Adipocyte (in vitro differentiated cells): ENCODE measurements around the gene ART4.
A peak's percentile ranks its signal among the peaks of the same experiment; 100 is the strongest.

Source experiments
- DNase-seq: peaks from one replicate; pipeline ENCODE4 v3.0.0-alpha.2; 2015; ENCODE audit warnings: low read depth
- H3K27me3 ChIP-seq: replicated peaks from 2 replicates; pipeline ENCODE4 v1.7.0; 2013; ENCODE audit warnings: mild to moderate bottlenecking, low read length, moderate library complexity; ENCODE audit not compliant: control insufficient read depth, insufficient read depth
- H3K36me3 ChIP-seq: 2 replicates; pipeline ENCODE4 v1.7.0; 2013; ENCODE audit warnings: low read length, mild to moderate bottlenecking, moderate library complexity; ENCODE audit not compliant: control insufficient read depth, insufficient read depth, severe bottlenecking
- H3K4me1 ChIP-seq: 2 replicates; pipeline ENCODE4 v1.7.0; 2013; ENCODE audit warnings: mild to moderate bottlenecking, low read length, moderate library complexity; ENCODE audit not compliant: control insufficient read depth, insufficient read depth
- H3K4me3 ChIP-seq: 2 replicates; pipeline ENCODE4 v1.7.0; 2013; ENCODE audit warnings: mild to moderate bottlenecking, low read length, moderate library complexity
- H3K9ac ChIP-seq: 2 replicates; pipeline ENCODE4 v1.7.0; 2013; ENCODE audit warnings: mild to moderate bottlenecking, low read length, moderate library complexity
- H3K9me3 ChIP-seq: 2 replicates; pipeline ENCODE4 v1.7.0; 2013; ENCODE audit warnings: mild to moderate bottlenecking, low read length, moderate library complexity; ENCODE audit not compliant: control insufficient read depth

The ART4 gene

GRCh38 chr12:14843425-14843887 is at the start of gene ART4:
ART4 (minus strand) TSS chr12:14843526; CDS start chr12:14843113, 413 bp downstream.
- no peaks in the 10 kb centered on the region for H3K27me3 ChIP-seq
- peak within 1 kb of the TSS; percentile 59 for H3K9ac ChIP-seq
- H3K36me3 ChIP-seq = no peaks in the 10 kb centered on the region
- peak within 1 kb of the TSS; percentile 54 for H3K4me3 ChIP-seq
- no peak for DNase-seq
- H3K4me1 ChIP-seq = peaks cover 69% of the 10 kb centered on the region
- H3K9me3 ChIP-seq = peaks cover 4% of the 10 kb centered on the region

GRCh38 chr12:14892726-14893505 is 49.6 kb upstream of the ART4 start:
- H3K4me1 ChIP-seq = peaks cover 41% of the 10 kb centered on the region
- H3K9ac ChIP-seq = peak overlapping the region; percentile 77
- peak overlapping the region; percentile 54 for H3K4me3 ChIP-seq
- H3K9me3 ChIP-seq = no peaks in the 10 kb centered on the region
- DNase-seq = peak; percentile 17
- H3K36me3 ChIP-seq = no peaks in the 10 kb centered on the region
- H3K27me3 ChIP-seq = no peaks in the 10 kb centered on the region

- no peak overlapping the region for H3K4me3 ChIP-seq
- no peak for DNase-seq
- H3K36me3 ChIP-seq = no peaks in the 10 kb centered on the region
- H3K4me1 ChIP-seq = peaks cover 33% of the 10 kb centered on the region
- H3K27me3 ChIP-seq = no peaks in the 10 kb centered on the region
- H3K9ac ChIP-seq = no peak overlapping the region
- H3K9me3 ChIP-seq = no peaks in the 10 kb centered on the region
These were observed 47.4 kb upstream of the ART4 start for GRCh38 chr12:14890701-14891100.

GRCh38 chr12:14886271-14886670 is 42.9 kb upstream of the ART4 start:
- DNase-seq = peak; percentile 4
- H3K9me3 ChIP-seq = no peaks in the 10 kb centered on the region
- peaks cover 4% of the 10 kb centered on the region for H3K36me3 ChIP-seq
- H3K9ac ChIP-seq = no peak overlapping the region
- peaks cover 27% of the 10 kb centered on the region for H3K4me1 ChIP-seq
- H3K4me3 ChIP-seq = peak overlapping the region; percentile 77
- H3K27me3 ChIP-seq = no peaks in the 10 kb centered on the region

- DNase-seq = peak; percentile 64
- Histone ChIP-seq H3K4me1 (peaks cover 27% of the 10 kb centered on the region), H3K9ac (peak within 1 kb of the TSS; percentile 72), H3K36me3 (peaks cover 4% of the 10 kb centered on the region), H3K4me3 (peak within 1 kb of the TSS; percentile 77), H3K9me3 (no peaks in the 10 kb centered on the region), H3K27me3 (no peaks in the 10 kb centered on the region)
These were observed 42.4 kb upstream of the ART4 start, which contains the start of gene MGP for GRCh38 chr12:14885718-14886221. MGP (minus strand) TSS chr12:14885854; CDS start chr12:14885791, 63 bp downstream.

- peak; percentile 82 for DNase-seq
- Histone ChIP-seq H3K36me3 (peaks cover 4% of the 10 kb centered on the region), H3K9me3 (no peaks in the 10 kb centered on the region), H3K9ac (peak overlapping the region; percentile 72), H3K4me3 (peak overlapping the region; percentile 77), H3K27me3 (no peaks in the 10 kb centered on the region), H3K4me1 (peaks cover 27% of the 10 kb centered on the region)
These were observed 41.1 kb upstream of the ART4 start for GRCh38 chr12:14884458-14884878.

GRCh38 chr12:14883686-14884085 is 40.4 kb upstream of the ART4 start:
- Histone ChIP-seq H3K4me3 (peak overlapping the region; percentile 77), H3K4me1 (peaks cover 27% of the 10 kb centered on the region), H3K27me3 (no peaks in the 10 kb centered on the region), H3K9me3 (no peaks in the 10 kb centered on the region), H3K9ac (peak overlapping the region; percentile 72), H3K36me3 (peaks cover 4% of the 10 kb centered on the region)
- DNase-seq = no peak

GRCh38 chr12:14880890-14881453 is 37.6 kb upstream of the ART4 start:
- no peak overlapping the region for H3K4me3 ChIP-seq
- peaks cover 22% of the 10 kb centered on the region for H3K4me1 ChIP-seq
- H3K9me3 ChIP-seq = no peaks in the 10 kb centered on the region
- H3K9ac ChIP-seq = no peak overlapping the region
- no peaks in the 10 kb centered on the region for H3K27me3 ChIP-seq
- H3K36me3 ChIP-seq = peaks cover 4% of the 10 kb centered on the region
- DNase-seq = no peak

- Histone ChIP-seq H3K27me3 (no peaks in the 10 kb centered on the region), H3K9ac (no peak overlapping the region), H3K4me3 (no peak overlapping the region), H3K9me3 (no peaks in the 10 kb centered on the region), H3K36me3 (peaks cover 4% of the 10 kb centered on the region), H3K4me1 (peaks cover 6% of the 10 kb centered on the region)
- DNase-seq = no peak
These were observed 36.1 kb upstream of the ART4 start for GRCh38 chr12:14879222-14879933.

- no peak overlapping the region for H3K9ac ChIP-seq
- DNase-seq = no peak
- no peaks in the 10 kb centered on the region for H3K9me3 ChIP-seq
- peaks cover 4% of the 10 kb centered on the region for H3K36me3 ChIP-seq
- no peaks in the 10 kb centered on the region for H3K27me3 ChIP-seq
- no peak overlapping the region for H3K4me3 ChIP-seq
- no peaks in the 10 kb centered on the region for H3K4me1 ChIP-seq
These were observed 35.2 kb upstream of the ART4 start for GRCh38 chr12:14878488-14878887.

- no peak for DNase-seq
These were observed 33.5 kb upstream of the ART4 start for GRCh38 chr12:14876833-14877232.

More at GRCh38 chr12:14876833-14877232, 33.5 kb upstream of the ART4 start:
- Histone ChIP-seq H3K9ac (no peak overlapping the region), H3K4me1 (no peaks in the 10 kb centered on the region), H3K27me3 (no peaks in the 10 kb centered on the region), H3K9me3 (no peaks in the 10 kb centered on the region), H3K4me3 (no peak overlapping the region), H3K36me3 (peaks cover under 1% of the 10 kb centered on the region)
